ENCODE data around the gene CDH23.

CDH23 gene

DNA sequence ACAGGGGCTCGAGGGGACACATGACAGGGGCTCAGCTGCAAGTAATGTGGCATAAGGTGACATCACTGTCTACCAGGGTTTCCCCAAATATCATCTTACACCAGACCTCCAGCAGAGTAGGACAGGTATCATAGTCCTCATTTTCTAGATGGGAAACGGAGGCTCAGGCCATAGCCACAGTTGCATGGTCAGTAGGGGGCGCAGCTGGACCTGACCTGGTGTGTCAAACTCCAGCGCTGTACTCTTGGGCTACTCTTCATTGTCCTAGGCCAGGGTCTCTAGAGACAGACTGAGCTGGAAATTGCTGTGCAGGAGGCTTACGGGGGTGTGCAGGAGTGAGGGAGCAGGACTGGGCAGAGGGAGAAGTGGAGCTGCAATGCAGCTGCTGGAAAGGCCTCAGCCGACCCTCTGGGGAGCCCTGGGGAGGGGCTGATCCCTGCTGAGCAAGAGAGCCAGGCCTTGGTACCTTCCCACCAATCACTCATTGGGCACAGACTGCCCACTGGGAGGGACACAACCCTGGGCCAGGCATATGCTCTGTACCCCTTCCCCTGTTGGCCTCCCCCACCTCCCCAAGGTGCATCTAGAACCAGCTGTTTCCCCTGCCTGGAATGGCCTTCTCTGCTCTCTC is 89.9 kb downstream of the CDH23 start:
- no peak for DNase-seq (ENCODE audit: low read depth)

DNA sequence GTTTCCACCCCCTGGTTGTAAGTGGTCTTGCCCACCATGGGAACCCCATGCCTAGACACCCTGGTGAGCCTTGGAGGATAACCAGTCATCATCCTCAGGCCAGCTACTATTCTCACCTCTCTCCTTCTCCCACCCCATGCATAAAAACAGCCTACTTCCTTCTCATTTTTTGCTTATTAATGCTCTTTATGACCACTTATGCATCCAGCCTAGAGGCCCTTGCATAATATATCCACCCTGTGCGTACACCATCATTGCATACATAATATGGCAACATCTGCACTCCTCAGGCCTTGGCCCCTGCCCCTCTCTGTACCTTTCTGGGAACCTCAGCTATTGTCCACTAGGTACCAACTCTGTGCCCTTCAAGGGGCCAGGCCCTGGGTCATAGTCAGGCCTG is 91.0 kb downstream of the CDH23 start:
- no peak for DNase-seq (ENCODE audit: low read depth)

DNA sequence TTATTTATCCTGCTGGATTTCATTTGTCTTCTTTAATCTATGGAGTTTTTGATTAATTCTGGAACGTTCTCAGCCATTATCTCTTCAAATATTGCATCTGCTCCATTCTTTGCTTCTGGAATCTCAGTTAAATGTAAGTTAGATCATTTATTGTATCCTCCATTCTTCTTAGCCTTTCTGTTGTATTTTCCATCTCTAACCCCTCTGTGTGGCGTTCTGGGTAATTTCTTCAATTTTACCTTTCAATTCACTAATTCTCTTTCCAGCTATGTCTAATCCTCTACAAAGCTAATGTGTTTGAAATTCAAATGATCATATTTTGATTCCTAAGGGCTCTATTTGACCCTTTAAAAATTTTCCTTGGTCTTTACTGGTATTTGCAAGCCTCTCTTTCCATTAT is 92.4 kb downstream of the CDH23 start:
- no peak for DNase-seq (ENCODE audit: low read depth)

DNA sequence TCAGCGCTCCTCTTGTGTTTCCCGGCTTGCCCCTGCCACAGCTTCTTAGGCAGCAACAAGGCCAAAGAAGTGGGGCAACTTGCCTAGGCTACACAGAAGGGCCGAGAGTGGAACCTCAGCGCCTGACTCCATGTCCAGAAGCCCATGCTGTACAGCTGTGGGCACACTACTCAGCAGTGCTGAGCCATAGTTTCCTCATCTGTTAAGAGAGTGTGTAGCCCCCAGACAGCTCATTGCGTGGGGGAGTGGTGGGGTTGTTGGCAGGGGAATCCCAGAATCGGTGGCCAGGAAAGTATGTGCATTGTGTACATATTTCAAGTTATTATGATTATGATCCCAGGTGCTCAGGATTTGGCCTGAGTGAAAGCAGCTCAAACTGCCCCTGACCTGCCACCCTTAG is 96.2 kb downstream of the CDH23 start:
- no peak for DNase-seq (ENCODE audit: low read depth)

DNA sequence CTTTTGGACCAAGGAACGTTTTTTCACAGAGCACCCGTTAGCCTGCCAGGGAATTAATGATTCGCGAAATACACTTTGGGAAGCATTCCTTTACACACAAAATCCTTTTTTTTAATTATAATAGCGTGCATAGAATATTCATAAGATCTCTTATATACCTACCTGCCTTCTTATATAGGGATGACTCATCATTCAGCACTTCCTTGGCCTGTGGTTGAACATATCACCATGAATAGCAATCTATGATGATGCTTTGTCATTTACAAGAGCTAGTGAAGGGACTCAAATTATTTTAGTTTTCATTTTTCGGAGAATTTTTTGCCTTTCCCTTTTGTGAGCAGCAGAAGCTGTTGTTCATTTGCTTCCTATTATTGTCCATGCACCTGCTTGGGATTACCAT is 97.0 kb downstream of the CDH23 start:
- no peak for DNase-seq (ENCODE audit: low read depth)

DNA sequence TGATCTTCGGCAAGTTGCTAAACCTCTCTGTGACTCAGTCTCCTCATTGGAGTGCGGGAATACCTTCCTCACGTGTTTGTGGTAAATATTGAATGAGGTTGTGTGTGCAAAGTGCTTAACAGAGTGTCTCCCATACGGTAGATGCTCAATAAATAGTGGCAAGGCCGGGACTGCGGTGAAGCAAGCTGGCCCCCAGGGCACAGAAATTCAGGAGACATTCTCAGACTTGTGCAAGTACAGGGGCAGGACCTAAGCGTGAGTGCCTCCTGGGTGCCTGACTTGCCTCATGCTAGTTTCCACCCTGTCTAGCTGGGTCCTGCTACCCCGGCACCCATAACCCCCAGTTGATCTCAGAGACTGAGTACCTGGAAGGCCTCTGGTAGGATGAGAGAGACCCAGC is 97.8 kb downstream of the CDH23 start:
- DNase-seq (ENCODE audit: low read depth) = no peak

DNA sequence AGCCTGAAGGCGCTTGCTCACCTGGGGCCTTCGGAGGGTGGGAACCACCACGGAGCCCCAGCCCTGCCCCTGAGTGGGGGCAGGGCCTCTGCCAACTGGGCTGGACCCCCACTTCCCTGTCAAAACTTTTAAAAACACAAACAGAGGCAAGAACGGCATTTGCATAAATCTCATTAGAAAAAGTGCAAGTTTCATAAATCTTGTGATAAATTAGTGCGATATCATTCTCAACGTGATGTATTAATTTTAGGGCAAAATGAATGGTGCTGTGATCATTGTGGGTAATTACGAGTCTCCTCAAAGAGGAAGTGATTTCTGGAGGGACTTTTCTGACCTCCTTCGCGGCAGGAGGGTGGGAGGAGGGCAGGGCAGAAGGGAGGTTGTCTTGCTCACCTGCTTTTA is 98.3 kb downstream of the CDH23 start:
- DNase-seq (ENCODE audit: low read depth) = no peak

DNA sequence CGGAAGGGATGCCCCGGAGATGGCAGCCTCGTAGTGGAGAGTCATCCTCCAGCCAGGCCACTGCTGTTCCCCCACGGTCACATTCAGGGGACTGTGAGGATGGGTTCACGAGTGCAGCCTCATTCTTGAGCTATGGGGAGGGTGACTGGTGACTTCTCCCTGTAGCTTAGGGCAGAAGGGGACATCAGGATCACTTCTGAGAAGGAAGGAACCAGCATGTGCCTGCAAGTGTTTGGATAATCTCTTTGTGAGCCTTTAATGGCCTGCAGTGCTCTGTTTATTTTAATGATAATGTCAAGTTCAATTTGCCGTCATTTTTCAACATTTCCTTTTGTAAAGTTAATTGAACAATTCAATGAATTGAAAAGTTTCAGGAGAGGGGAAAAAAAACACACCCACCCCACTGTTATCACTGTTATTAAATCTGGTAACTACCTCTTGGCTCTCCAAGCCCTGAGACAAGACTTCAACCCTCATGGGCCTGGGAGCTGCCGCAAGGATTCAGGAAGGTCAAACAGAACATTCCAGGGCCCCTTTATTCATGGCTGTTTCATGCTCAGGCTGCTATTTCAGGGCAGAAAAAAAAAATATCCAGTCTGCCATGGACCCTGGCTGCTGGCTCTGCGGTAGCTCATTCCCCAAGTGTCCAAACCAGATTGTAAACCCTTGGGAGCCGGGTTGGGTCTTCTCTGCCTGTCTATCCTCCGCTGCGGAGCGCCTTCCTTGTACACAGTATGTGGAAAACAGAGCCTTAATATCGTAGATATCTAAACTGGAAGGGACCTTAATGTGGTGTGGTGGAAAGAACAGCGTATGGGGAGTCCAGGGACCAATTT is 100.4 kb downstream of the CDH23 start:
- no peak for DNase-seq (ENCODE audit: low read depth)

DNA sequence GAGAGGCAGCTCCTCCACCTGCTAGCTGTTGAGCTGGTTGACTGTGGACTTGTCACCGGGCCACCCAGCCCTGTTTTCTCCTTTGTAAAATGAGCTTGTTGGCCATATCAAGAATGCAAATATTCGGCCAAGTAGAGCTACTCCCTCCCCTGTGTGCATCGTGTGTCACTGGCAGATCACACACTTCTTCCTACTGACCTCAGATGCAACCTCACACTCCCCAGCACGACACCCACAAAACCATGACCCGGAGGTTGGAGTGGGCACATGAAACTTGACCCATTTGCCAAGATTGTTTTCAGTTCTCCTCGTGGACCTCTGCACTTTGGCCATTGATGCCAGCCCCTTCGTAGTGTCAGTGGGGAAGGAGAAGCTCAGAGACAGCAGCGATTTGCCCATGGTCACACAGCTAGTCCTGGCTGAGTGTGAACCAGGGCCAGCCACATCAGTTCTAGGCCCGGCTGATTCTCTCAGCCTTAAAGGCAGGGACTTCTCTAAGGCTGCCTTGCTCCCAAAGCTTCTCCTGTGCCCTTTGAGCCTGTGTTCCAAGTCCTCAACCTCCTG is 101.1 kb downstream of the CDH23 start:
- no peak for DNase-seq (ENCODE audit: low read depth)

DNA sequence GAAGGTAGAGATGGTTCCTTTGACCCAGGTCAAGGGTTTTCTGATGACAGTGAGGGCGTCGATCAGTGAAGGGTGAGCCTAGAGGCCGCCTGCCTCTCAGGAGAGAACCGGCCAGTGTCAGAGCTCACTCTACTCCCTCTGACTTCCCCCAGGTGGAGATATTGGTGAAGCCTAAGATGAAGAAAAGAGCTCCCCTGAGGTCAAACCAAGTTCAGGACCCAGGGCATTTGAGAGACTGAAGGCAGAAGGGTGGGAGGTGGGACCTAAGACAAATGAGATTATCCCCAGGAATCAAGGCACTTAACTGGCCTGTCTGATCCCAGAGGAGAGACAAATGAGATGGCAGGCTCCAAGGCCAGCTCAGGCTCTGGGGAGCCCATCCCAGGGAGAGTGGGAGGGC is 104.7 kb downstream of the CDH23 start:
- DNase-seq (ENCODE audit: low read depth) = no peak

DNA sequence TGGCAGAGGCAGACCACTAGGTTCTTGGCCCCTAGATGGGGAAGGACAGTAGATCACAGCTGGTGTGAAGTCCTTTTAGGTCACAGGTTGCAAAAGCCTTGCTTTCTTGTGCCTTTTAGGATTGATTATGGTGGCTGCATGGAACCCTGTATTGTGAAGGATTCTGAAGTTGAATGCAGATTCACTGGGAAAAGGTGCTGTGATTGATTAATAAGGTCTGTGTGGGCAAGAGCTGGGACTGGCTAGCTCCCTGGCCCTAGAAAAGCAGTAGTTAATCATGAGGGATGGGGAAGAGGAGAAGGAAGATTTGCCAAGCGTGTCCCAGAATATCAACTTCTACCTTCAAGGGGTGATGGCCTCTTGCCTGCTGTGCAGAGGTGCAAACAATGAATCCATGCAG is 105.5 kb downstream of the CDH23 start:
- DNase-seq (ENCODE audit: low read depth) = no peak

DNA sequence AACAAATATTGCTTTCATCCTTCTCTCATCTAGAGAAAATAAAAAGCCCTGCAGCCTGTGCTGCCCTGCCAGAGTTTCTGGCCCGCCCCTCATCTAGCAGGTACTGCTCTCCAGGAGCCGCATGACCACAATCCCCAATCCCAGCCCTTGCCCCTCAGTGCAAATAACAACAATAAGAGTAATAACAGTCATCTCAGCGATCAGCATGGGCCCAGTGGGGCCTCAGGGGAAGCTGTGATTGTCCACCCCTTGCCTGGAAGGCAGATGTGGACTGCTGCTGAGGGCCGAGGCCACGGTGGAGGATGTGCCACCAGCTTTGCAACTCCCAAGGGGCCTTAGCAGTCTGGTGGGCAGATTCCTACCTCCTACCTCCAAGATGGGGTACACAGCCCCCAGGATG is 106.1 kb downstream of the CDH23 start:
- no peak for DNase-seq (ENCODE audit: low read depth)

DNA sequence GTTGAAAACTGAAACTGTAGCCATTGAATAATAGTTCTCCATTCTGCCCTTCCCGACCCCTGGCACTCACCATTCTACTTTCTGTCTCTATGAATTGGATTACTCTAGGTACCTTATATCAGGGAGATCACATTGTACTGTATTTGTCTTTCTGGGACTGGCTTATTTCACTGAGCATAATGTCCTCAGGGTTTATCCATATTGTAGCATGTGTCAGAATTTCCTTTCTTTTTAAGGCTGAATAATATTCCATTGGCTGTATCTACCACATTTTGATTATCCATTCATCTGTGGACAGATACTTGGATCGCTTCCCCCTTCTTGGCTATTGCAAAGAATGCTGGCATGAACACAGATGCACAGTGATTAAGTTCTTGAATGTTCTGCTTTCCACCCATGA is 107.4 kb downstream of the CDH23 start:
- no peak for DNase-seq (ENCODE audit: low read depth)

DNA sequence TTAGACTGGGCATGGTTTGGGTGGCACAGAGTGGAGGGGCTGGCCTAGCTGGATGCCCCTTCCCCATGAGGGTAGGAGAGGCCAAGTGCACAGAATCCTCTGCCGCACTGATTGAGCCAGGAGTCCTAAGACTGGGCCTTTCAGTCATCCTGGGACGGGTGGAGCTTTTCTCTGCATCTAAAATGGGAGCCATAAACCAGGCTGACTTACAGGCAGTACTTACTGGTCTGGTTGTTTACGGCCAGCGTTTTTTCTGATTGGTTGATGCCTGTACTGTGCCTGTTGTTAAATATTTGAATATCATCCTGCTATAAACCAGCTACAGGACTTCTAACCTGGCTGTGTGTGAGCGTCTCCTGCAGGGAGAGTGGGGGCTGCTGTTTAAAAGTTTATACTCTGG is 107.8 kb downstream of the CDH23 start:
- DNase-seq (ENCODE audit: low read depth) = no peak

DNA sequence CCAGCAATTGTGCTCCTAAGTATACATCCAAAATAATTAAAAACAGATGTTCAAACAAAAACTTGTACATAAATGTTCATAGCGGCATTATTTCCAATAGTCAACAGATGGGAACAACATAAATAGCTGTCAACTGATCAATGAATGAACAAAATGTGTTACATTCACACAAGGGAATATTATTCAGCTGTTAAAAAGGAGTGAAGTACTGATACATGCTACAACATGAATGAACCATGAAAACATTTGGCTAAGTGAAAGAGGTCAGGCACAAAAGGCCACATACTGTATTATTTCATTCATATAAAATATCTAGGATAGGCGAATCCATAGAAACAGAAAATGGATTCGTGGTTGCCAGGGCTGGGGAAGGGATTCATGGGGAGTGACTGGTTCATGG is 109.1 kb downstream of the CDH23 start:
- no peak for DNase-seq (ENCODE audit: low read depth)

DNA sequence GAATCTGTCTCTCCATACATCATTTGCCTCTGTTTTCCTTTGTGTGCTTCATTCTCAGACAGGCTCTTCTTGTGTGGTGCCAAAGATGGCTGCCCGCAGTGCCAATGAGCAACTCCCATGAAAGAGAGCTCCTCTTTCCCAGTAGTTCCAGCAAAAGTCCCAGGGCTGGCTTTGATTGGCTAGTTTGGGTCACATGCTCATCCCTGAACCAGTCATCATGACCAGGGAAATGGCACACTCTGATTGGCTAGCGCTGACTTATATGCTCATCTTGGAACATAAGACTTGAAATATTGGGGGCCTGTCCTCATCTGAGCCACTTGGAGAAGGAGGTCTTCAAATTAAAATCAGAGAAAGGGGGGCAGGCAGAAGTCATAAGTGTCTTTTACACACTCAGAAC is 112.7 kb downstream of the CDH23 start:
- no peak for DNase-seq (ENCODE audit: low read depth)

DNA sequence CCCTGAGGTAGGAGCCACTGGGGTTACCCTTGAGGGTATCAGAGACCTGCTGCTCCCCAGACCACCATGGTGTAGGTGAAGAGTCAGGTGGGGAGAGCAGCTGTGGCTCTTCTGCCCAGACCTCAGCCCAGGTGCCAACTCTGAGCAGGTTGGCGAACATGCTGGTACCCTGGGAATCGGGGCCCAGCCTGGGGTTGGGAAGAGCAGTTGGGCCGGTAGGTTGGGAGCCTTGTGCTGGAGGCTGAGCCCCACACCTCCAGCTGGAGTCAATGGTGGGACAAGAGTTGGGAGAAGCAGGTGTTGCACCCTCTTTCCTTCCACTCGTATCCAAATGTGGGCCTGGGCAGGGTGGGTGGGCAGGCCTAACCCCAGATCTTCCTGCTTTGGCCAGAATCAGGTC is 114.5 kb downstream of the CDH23 start:
- DNase-seq (ENCODE audit: low read depth) = no peak

DNA sequence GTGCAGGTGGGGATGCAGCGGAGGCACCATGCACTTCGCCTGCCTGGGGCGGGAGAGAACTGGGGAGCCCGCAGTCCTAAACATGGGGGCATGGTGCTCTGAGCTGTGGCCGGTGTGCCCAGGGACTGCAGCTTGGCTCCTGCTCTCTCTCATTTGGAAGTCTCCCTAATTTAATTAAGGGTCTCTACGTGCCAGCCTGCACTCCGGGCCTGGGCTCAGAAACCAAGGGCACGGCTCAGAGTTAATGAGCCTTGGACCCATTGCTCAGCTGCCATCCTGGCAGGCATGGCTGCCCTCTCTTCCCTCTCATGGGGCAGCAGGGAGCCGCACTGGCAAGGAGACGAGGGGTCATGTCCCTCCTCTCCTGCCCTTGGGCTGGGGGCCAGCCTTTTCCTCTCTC is 115.6 kb downstream of the CDH23 start:
- no peak for DNase-seq (ENCODE audit: low read depth)

DNA sequence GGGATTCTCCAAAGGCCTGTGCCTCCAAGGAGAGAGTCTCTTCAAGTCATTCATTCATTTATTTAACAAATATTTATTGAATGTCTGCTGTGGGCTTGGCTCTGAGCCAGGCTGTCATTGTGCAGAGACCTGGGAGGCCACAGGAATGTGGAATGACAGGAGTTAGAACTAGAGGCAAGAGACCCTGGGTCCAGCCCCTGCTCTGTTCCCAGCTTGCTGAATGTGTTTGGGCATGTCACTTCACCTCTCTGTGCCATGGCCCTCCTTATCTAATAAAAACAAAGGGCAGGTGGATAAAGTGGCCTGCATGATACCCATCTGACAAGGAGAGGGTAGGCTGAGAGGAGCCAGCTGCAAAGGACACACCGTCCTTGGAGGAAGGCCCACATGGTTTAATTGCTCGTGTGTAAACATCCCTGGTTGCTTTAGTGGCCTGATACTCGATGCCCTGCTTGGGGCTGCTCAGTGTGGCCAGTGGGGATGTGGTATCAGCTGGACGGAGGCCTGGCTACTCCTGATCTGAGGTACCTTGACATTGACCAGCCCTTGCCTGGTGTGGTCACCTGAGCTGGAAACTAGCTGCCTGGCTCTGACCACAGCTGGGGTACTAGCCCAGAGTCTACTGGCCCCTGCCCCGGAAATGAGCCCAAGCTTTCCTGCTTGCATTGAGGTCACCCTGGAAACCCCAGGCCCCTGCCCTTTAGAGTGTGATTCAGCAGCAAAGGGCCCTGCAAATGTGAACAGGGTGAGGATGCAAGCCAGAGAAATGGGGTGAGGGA is 116.2 kb downstream of the CDH23 start:
- no peak for DNase-seq (ENCODE audit: low read depth)

DNA sequence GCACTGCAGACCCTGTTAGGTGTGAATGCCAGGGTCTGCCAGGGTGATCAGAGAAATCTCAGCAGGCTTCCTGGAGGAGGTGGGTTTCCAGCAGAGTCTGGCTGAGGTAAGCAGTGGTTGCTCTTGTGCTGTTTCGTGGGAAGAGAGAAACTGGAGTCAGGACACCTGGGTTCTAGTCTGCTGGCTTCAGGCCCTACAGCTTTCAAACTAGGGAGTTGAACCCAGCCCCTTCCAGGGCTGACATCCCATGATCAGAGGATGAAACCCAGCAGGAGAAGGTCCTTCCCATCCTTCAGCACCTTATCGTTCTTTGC is 116.8 kb downstream of the CDH23 start:
- DNase-seq (ENCODE audit: low read depth) = no peak

DNA sequence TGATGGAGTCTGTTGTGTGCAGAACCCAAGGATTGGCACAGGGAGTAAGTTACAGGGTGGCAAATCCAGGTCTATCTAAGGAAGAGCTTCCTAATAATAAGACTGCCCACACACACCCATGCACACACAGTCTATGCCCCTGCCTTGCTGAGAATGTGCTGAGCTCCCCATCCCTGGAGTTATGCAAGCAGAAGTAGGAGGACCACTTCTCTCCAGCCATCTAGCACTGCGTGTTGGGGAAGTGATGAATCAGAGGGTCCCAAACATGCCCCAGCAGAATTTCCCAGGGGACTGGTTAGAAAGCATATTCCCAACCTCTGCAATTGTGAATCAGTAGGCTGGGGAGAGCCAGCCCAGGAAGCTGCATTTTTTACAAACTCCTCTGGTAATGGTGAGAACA is 117.2 kb downstream of the CDH23 start:
- no peak for DNase-seq (ENCODE audit: low read depth)

DNA sequence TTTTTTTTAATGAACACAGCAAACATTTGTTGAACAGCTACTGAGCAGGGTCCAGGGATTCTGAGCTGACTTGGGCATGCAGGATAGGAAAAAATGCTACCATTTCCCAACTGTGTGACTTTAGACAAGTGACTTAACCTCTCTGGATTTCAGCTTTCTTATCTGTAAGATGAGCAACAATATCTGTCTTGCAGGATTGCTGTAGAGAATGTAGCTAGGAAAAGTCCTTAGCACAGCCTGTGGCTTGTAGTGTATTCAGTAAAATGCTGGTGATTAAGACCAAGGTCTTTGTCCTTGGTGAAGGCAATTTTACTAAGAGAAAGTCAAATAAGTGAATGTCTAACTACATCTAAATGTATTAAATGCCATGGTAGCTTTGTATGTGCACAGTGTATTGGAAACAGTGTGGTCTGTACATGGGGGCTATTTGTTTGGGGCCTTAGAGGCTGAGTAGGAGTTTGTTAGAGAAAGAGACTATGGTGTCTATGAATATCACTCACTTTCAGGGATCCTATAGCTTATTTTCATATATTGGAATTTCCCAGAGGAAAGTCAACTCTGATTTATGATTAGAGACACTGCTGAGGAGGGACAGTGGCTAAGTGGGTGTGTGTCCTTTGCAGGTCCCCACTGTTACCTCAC is 118.9 kb downstream of the CDH23 start:
- no peak for DNase-seq (ENCODE audit: low read depth)

DNA sequence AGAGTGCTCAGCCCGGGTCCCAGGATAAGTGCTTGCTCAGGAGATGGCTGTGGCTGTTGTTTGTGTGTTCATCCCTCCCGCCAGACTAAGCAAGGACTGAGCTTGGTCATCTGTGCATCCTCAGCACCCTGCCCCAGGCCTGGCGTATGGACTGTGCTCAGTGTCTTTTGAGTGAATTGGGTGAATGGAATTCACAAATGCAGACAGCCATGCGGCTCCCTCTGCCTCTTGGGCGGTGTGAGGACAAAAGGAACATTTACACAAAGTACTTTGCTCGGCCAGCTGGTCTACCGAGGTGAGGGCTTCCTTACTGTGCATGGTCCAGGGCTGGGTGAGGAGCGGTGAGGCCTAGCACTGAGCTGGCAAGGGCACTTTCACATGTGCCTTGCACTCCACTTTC is 120.2 kb downstream of the CDH23 start:
- no peak for DNase-seq (ENCODE audit: low read depth)

All from stimulated activated CD8-positive, alpha-beta memory T cell treated with anti-CD3 and anti-CD28 coated beads, Interleukin-12 subunit alpha, Interleukin-12 subunit beta, amount 100 ng/mL, for 4 hours (primary cell).